Measurements from ENCODE around the gene RAG1. TPM values are rescaled to one million over a fixed set of nuclear protein-coding genes. Genes with fewer than 3 reads are reported as not detected.

RAG1 gene
- total and polyA plus RNA-seq, 9 of the 15 experiments (the other 6 are each of a cell fraction or from before 2014, with no cell fraction given), result 0.49 to 2.5 (median 1.7) TPM

- TF ChIP-seq ZNF639 (CRISPR knock-in tag; conservative IDR thresholded peaks at IDR 0.05 in 1 of 2, IDR thresholded peaks at IDR 0.05 in 1 of 2) (peak in 1 of 2 experiments; percentile 89; a peak in 2 of 4 replicates), EWSR1 (IDR thresholded peaks at IDR 0.05; ENCODE audit: borderline replicate concordance, low read depth, partially characterized antibody) (no peak), GATAD2B (IDR thresholded peaks at IDR 0.05; ENCODE audit: borderline replicate concordance) (peak; percentile 50; the same call in 1 of the 2 replicates), ZBTB11 (CRISPR knock-in tag; IDR thresholded peaks at IDR 0.05) (peak; percentile 94 to 99 (median 99)), MBD1 (CRISPR knock-in tag; IDR thresholded peaks at IDR 0.05) (no peak), ZBTB12 (CRISPR knock-in tag; IDR thresholded peaks at IDR 0.05) (0 out of 2 replicates have a peak, but pooled peaks have one; percentile 55), USF2 (CRISPR knock-in tag; IDR thresholded peaks at IDR 0.05) (peak; percentile 22; the same call in 1 of the 2 replicates), DNMT1 (IDR thresholded peaks at IDR 0.05) (no peak), EP300 (IDR thresholded peaks at IDR 0.05; ENCODE audit: low read length) (peak; percentile 4; the same call in 1 of the 2 replicates), CREB3 (tag; conservative IDR thresholded peaks at IDR 0.05; ENCODE audit: low read depth) (peak; percentile 94), HIVEP1 (CRISPR knock-in tag; IDR thresholded peaks at IDR 0.05) (no peak), ADNP (tag; IDR thresholded peaks at IDR 0.05) (0 out of 2 replicates have a peak, but pooled peaks have one; percentile 29), C11orf30 (IDR thresholded peaks at IDR 0.05; ENCODE audit: low read depth) (peak; percentile 92), ZNF274 (IDR thresholded peaks at IDR 0.05; ENCODE audit: borderline replicate concordance, low read depth, low read length) (no peak), PYGO2 (tag; IDR thresholded peaks at IDR 0.05) (peak; percentile 91), SNRNP70 (optimal IDR thresholded peaks at IDR 0.05; ENCODE audit: low read depth, low read length) (no peak)
Observed at GRCh38 chr11:36594316-36594989, 26.6 kb downstream of the RAG1 start, which contains the start of gene IFTAP (continued).

Measured in K562 (cell line).